ENCODE data around the gene RNF157.
"Not testable (repeated sequence)": the region's sequence is repeated elsewhere in the genome, so short reads cannot be mapped to it uniquely, and the experiment has no call there.

Gene RNF157

DNA sequence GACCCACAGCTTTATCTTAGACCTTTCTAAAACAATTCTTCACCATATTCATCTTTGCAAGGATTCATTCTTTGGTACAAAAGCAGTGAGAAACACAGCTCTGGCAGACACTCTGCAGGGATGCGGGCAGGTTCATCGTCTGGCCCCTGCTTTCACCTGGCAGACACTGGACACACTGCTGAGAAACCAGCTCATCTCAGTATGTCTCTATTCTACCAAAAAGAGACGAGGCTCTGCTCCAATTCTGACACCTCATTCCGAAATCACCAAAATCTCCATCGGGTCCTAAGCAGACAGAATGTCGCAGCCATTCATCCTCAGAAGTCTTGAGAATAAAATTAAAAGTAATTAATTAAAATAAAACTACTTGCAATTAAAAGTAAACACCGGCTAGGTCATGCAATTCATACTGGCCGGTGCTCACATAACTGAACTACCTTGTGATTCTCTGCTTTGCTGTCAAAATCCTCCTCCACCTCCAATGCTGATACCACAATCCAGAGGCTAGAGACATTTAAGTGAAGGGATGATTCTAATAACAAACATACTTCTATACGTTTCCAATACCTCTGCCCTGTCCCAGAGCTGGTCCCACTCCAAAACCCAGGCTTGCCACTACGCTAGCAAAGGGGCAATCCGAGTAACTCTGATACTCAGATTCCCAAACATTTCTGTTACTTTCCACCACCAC is 1.3 kb downstream of the RNF157 start:
- no peak overlapping the region for H3K4me3 ChIP-seq (ENCODE audit: low read depth, low read length)
- no peak for DNase-seq (ENCODE audit: low read depth)

DNA sequence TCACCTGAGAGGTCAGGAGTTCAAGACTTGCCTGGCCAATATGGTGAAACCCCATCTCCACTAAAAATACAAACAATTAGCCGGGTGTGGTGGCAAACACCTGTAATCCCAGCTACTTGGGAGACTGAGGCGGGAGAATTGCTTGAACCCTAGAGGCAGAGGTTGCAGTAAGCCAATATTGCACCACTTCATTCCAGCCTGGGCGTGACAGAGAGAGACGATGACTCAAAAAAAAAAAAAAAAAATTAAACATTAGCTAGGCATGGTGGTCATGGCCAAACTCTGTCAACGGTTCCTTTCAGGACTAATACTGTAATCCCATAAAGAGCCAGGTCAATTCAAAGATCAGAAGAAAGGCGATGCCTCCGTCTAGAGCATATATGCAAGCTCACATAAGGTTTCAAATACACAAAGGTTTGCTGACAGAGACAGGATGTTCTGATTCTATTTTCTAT is 2.4 kb downstream of the RNF157 start:
- DNase-seq (ENCODE audit: low read depth), result no peak

DNA sequence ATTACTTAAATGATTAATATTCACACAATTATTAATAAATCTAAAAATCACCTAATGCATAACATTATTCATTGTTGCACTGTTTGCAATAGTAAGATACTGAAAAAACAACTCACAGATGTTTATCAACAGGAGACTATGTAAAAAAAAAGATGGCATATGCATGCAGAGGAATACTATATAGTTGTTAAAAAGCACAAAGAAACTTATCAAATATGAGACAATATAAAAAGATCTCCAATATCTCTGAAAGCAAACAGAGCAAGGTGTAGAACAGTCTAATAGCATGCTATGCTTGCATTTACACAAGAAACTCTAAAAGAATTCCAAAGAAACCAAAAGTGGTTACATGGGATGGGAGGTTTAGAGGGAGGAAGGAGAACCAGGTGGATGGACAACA is 3.7 kb downstream of the RNF157 start:
- no peak for DNase-seq (ENCODE audit: low read depth)
- H3K4me3 ChIP-seq (ENCODE audit: low read depth, low read length), result no peak overlapping the region

More for the DNA sequence above, 2.4 kb downstream of the RNF157 start:
- H3K4me3 ChIP-seq (ENCODE audit: low read depth, low read length), result no peak overlapping the region

DNA sequence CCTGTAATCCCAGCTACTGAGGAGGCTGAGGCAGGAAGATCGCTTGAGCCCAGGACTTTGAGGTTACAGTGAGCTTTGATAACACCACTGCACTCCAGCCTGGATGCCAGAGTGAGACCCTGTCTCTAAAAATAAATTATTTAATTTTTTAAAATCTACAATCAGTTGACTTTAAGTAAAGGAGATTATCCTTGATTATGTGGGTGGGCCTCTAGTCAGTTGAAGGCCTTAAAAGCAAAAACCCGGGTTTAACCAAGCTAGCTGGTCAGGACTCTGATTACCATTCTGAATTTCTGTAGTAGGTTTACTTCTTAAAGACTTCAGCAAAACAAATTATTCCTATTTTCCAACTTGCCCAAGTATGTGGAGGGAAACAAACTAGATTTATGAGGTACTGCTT is 4.4 kb downstream of the RNF157 start:
- DNase-seq (ENCODE audit: low read depth), result no peak
- no peak overlapping the region for H3K4me3 ChIP-seq (ENCODE audit: low read depth, low read length)

DNA sequence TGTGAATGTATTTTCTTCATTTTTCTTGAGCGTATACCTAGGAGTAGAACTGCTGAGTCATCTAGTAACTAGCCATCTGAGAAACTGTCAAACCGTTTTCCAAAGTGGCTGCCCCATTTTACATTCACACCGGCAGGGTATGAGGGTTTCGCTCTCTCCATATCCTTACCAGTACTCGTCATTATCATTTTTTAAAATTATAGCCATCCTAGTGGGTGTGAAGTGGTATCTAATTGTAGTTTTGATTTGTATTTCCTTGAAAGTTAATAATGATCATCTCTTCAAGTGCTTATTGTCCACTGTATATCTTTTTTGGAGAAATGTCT is 6.0 kb downstream of the RNF157 start:
- no peak for DNase-seq (ENCODE audit: low read depth)
- H3K4me3 ChIP-seq (ENCODE audit: low read depth, low read length), result no peak overlapping the region

DNA sequence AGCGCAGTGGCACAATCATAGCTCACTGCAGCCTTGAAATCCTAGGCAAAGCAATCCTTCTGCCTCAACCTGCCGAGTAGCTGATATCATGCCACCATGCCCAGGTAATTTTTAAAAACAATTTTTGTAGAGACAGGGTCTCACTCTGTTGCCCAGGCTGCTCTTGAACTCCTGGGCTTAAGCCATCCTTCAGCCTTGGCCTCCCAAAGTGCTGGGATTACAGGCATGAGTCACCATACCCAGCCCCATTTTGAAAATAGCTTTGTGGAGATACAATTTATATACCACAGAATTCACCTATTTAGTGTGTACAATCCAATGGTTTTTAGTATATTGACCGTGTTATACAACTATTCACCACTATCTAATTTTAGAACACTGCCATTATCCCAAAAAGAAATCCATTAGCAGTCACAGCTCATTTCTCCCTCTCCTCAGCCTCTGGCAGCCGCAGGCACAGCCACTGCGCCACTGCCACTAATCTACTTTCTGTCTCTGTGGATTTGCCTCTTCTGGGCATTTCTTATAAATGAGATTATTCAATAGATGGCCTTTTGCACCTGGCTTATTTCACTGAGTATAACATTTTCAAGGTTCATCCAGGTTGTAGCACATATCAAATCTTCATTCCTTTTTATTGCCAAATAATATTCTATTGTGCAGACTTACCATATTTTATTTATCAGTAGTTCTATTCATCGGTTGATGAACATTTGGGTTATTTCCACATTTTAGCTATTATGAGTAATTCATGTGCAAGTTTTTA is 6.5 kb downstream of the RNF157 start:
- no peak overlapping the region for H3K4me3 ChIP-seq (ENCODE audit: low read depth, low read length)
- DNase-seq (ENCODE audit: low read depth), result no peak

DNA sequence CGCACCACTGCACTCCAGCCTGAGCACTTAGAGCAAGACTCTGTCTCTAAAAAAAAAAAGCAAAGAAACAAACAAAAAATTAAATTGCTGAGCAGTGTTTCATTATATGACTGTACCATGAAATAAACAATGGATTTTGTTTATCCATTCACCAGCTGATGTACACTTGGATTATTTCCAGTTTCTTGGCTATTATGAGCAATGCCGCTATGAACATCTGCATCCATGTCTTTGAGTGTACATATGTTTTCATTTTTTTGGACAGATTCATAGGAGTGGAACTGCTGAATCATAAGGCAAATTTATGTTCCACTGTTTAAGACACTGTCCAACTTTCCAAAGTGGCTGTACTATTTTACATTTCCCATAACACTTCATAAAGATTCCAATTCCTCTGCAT is 8.0 kb downstream of the RNF157 start:
- no peak overlapping the region for H3K4me3 ChIP-seq (ENCODE audit: low read depth, low read length)
- no peak for DNase-seq (ENCODE audit: low read depth)

DNA sequence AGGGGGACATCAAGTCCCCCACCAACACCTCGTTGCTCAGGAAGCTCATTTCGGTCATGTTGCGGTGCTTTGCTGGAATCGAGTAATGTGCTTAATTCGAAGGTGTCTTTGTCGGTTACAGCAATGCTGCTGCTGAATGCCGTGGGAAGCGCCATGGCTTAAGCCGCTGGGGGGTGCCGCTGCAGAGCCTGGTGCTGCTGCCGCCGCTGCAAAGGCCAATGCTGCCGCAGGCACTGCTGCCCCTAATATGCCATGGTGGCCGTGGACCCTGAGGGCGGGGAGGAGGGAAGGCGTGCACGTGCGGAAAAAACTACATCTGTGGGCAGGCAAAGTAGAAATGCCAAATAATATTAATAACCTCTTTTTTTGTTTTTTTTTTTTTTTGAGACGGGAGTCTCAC is 13.5 kb downstream of the RNF157 start:
- H3K4me3 ChIP-seq (ENCODE audit: low read depth, low read length); DNase-seq (ENCODE audit: low read depth): not testable (repeated sequence)

DNA sequence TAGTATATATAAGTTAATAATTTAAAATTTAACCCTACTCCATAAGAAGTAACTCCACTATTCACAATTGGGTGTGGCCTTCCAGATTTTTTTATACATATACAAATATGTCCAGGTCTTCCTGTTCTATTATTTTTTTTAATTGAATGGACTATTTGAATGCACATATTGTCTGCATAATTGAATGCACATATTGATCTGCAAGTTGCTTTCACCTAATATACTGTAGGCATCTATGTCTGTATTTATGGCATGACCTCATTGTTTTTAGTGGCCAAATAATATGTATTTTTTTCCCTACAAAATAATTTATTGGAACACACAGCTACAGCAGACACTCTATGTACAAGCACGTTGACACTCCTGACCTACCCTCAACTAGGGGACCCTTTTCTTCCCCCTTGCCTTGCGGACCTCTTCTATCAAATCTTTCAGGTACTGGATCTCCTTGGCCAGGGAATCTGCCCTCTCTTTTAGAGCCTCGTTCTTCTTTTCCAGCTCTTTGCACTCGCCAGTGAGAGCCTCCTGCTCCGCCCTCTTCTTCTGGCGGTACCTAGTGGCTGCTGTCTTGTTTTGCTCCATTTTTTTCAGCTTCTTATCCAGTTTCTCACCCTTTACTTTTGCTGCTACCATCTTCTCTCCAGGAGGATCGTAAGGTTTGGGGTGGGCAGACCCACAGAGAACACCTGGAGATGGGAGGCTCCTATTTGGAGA is 14.8 kb downstream of the RNF157 start:
- not testable (repeated sequence) for DNase-seq (ENCODE audit: low read depth); H3K4me3 ChIP-seq (ENCODE audit: low read depth, low read length)

DNA sequence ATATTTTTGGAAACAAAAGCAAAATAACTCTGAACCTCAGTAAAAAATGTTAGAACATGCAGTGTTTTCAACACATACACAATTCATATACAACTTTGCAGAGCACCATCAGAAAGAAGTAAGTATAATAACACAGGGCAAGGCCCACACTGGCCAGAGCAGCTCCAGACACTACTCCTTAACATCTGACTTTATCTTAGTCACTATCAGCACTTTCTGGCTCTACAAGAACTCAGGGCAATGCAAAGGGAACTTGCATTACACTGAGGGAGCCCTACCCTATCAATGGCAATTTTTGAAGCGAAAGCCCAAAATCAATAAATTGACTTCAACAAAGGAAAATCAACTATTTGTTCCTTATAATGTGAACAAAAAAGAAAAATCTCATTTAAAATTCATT is 16.5 kb downstream of the RNF157 start:
- H3K4me3 ChIP-seq (ENCODE audit: low read depth, low read length), result no peak overlapping the region
- no peak for DNase-seq (ENCODE audit: low read depth)

DNA sequence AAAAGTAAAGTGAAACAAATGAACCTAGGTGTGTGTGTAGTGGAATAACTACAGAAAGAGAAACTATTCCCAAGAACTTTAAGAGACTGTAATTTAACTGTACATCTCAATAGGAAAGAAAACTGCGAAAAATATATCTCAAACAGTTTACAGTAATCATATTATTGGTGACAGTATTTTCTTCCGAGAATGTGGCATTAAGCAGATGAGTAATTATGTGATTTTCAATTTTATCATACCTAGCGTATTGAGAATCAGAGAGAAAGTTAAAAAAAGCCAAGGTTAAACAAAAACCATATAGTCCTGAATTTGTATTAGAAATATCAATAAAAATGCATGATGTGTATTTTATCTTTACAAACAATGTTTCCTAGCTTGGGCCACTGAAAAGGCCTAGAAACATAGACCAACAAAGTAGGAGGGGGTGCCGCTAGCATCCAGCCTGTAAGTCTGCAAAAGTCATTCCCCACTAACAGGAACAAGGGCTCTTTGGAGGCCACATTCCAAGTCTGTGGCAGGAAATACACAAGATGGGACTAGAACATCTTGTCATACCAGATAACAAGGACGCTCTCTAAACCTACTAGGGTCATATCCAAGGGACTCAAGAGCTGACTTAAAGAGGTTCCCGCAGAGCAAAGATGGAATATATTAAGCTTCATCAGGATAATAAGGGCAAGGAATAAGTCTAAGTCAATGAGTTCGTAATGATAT is 20.5 kb downstream of the RNF157 start:
- H3K4me3 ChIP-seq (ENCODE audit: low read depth, low read length), result no peak overlapping the region
- no peak for DNase-seq (ENCODE audit: low read depth)

DNA sequence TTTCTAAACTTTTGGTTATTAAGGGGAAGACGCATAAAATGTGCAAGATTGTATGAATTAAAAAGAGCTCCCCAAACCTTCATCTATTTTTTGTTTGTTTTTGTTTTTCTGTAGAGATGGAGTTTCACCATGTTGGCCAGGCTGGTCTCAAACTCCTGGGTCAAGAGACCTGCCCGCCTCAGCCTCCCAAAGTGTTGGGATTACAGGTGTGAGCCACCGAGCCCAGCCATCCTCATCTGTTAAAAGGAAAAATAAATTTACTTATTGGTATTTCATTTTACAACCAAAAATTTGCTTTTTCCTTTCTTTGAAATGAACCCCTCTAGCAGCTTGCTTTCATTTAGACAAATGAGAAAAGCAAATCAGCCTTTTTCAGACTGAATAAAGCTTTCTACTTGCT is 23.2 kb downstream of the RNF157 start:
- H3K4me3 ChIP-seq (ENCODE audit: low read depth, low read length), result no peak overlapping the region

DNA sequence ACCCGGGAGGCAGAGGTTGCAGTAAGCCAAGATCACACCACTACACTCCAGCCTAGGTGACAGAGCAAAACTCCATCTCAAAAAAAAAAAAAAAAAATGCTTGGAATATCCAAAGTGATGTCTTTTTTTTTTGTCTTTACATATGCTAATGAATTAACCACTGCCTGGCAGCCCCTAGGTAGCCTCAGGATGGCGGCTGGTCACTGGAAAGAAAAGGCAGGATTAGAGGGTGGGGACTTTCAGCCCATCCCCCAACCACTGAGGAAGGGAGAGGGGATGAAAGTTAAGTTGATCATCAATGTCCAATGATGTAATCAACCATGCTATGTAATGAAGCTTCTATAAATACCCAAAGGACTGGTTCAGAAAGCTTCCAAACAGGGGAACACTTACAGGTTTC is 26.8 kb downstream of the RNF157 start:
- no peak overlapping the region for H3K4me3 ChIP-seq (ENCODE audit: low read depth, low read length)
- DNase-seq (ENCODE audit: low read depth), result no peak

More for the DNA sequence above, 23.2 kb downstream of the RNF157 start:
- no peak for DNase-seq (ENCODE audit: low read depth)

DNA sequence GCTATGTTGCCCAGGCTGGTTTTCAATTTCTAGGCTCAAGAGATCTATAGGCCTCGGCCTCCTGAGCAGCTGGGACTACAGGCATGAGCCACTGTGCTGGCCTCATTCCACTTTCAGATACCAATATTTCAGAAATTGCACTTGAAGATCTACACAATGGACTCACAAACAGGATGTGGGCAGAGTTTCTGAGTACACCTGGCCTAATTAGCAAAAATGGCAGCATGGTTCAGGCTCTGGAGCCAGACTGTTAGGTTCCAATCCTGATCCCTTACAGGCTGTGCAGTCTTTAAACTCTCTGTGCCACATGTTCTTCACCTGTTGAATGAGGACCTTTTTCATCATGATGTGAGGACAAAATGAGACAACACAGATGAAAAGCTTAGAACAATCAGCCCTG is 32.2 kb downstream of the RNF157 start:
- H3K4me3 ChIP-seq (ENCODE audit: low read depth, low read length), result no peak overlapping the region
- DNase-seq (ENCODE audit: low read depth), result no peak

DNA sequence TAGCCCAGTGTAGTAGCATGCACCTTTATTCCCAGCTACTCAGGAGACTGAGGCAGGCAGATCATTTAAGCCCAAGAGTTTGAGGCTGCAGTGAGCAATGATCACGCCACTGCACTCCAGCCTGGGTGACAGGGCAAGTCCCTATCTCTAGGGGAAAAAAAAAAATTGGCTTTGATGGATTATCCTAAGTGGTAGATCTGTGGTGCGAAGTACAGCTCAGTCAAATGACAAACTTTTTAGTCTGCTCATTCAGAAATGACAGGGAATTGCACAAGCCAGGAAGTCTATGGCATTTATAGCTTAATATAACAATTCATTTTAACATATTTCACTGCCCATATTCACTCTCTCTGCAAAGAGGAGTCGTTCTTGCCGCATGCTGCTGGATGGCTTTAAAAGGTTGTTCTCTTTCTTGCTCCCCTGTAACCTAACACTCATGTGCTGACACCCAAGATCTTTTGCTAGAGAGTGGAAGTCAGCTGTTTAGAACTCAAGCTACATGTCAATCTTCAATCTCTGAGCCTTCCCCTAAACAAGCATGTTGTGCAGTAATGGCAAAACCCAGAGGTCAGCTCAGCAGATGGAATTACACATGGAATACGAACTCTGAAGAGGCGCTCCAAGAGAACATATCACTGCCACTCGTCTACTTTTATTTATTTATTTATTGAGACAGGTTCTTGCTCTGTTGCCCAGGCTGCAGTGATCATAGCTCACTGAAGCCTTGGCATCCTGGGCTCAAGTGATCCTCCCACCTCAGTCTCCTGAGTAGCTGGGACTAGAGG is 32.8 kb downstream of the RNF157 start:
- DNase-seq (ENCODE audit: low read depth), result no peak
- no peak overlapping the region for H3K4me3 ChIP-seq (ENCODE audit: low read depth, low read length)

DNA sequence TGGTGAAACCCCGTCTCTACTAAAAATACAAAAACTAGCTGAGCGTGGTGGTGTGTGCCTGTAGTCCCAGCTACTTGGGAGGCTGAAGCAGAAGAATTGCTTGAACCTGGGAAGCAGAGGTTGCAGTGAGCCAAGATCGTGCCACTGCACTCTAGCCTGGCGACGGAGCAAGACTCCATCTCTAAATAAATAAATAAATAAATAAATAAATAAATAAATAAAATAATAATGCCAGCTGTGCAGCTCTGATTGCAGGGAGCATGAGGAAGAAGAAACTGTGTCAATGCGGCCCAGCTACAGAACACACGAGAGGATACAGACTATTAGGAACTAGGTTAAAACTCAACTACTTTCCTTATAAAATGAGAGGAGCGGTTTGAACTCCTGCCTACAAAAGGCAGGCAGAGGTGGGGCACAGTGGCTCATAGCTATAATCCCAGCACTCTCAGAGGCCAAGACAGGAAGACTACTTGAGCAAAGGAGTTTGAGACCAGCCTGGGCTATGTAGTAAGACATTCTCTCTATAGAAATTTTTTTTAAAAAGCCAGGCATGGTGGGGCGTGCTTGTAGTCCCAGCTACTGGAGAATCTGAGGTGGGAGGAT is 34.6 kb downstream of the RNF157 start:
- DNase-seq (ENCODE audit: low read depth); H3K4me3 ChIP-seq (ENCODE audit: low read depth, low read length): not testable (repeated sequence)

DNA sequence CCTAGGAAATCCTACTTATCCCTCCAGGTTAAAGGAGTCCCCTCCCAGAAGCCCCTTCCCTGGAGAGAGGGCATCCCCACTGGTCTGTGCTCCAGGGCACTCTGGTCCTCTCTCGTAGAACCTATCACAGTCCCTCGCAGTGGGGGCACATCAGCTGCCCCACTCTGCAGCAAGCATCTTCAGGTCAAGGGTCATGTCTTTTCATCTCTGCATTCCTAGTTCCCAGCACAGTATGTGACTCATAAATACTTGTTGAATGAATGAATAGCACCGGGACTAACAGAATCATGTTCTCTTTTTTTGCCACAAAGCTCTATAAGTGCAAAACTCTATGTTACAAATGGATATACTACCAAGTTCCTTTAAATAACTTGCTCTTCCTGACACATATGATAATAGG is 36.0 kb downstream of the RNF157 start:
- peak; percentile 50 for DNase-seq (ENCODE audit: low read depth)
- H3K4me3 ChIP-seq (ENCODE audit: low read depth, low read length), result no peak overlapping the region

DNA sequence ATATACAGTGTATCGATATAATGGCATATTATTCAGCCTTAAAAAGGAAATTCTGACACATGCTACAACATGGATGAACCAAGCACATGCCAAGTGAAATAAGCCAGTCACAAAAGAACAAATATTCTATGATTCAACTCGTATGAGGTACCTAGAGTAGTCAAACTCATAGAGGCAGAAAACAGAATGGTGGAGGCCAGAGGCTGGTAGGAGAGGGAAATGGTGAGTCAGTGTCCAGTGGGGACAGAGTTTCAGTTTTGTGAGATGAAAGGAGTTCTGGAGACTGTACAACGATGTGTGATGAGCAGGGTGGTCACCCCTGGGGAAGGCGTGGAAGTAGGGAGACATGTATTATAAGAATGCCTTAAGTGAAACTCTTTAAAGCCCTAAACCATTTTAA is 39.9 kb downstream of the RNF157 start:
- no peak overlapping the region for H3K4me3 ChIP-seq (ENCODE audit: low read depth, low read length)
- no peak for DNase-seq (ENCODE audit: low read depth)

DNA sequence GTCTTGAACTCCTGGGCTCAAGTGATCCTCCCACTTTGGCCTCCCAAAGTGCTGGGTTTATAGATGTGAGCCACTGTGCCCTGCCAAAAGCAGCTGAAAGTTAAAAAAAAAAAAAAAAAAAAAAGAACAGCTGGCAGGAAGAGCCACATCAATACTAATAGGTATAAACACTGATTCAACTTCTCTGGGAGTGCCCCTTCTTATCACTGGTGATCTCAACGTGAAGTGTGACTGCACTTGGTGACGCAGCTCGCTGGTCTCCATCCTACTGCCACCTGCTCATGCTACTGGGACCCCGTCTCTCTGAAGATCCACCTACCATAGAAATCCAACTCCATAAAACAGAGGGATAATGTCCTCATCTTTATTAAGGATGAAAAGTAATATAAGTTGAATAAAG is 40.8 kb downstream of the RNF157 start:
- DNase-seq (ENCODE audit: low read depth), result no peak
- no peak overlapping the region for H3K4me3 ChIP-seq (ENCODE audit: low read depth, low read length)

All from skeletal muscle cell (primary cell).